Vagina (tissue), 2 donors: ENCODE results near the gene NFYC. TPM values are rescaled to one million over a fixed set of nuclear protein-coding genes. Genes with fewer than 3 reads are reported as not detected.

Experiments used
- DNase-seq, 2 donors: peaks; one replicate each; pipeline ENCODE4 v3.0.0-alpha.2; 2017; ENCODE audit errors: extremely low spot score in 2 of 2
- H3K27ac ChIP-seq: fragments of 200-600 bp; sonication (generic); one replicate; pipeline ENCODE4 v1.5.1; 2019
- H3K27me3 ChIP-seq: fragments of 200-600 bp; sonication (generic); one replicate; pipeline ENCODE4 v1.5.1; 2019
- H3K36me3 ChIP-seq, 2 donors: fragments of 200-600 bp; sonication (generic); one replicate each; pipeline ENCODE4 v1.5.1; 2017 to 2019
- H3K4me1 ChIP-seq: fragments of 200-600 bp; sonication (generic); one replicate; pipeline ENCODE4 v1.5.1; 2019
- H3K4me3 ChIP-seq, 2 donors: fragments of 200-600 bp; sonication (generic); 1 replicate in 1 of 2; 2 replicates in 1 of 2; pipeline ENCODE4 v1.5.1; 2016 to 2019
- H3K9me3 ChIP-seq: fragments of 200-600 bp; sonication (generic); one replicate; pipeline ENCODE4 v1.5.1; 2019
- POLR2A ChIP-seq, 2 donors: fragments of 450-650 bp; IDR thresholded peaks; one replicate each; pipeline ENCODE4 v1.6.1; 2017; ENCODE audit warnings: antibody characterized with exemption in 2 of 2, mild to moderate bottlenecking in 2 of 2, moderate library complexity in 2 of 2
- POLR2AphosphoS5 ChIP-seq, 2 donors: sonication (generic); formaldehyde crosslinking; IDR thresholded peaks; one replicate each; pipeline ENCODE4 v1.9.0; 2017; ENCODE audit warnings: antibody characterized with exemption in 2 of 2, mild to moderate bottlenecking in 2 of 2, low read depth in 1 of 2; ENCODE audit not compliant: insufficient read depth in 1 of 2
- intact Hi-C: fragments of 100-400 bp; cut with DNase I; formaldehyde crosslinking; loops from one replicate; pipeline ENCODE4 v1.15.1; 2023
- total RNA-seq: library from RNA; depleted of rRNA; stranded (reverse); fragments of >200 nt; gene quantifications from one replicate; pipeline ENCODE4 v1.2.3, GENCODE V29; 2016
- TF ChIP-seq, protein P1 (sequence below), 3 experiments: fragments of 450-650 bp in 2 of 3; fragments of 200-600 bp in 1 of 3; sonication (generic) in 1 of 3; IDR thresholded peaks; one replicate each; pipeline ENCODE4 v1.5.1; 2017 to 2019; ENCODE audit warnings: antibody characterized with exemption in 3 of 3, mild to moderate bottlenecking in 2 of 3, moderate library complexity in 2 of 3

Gene NFYC
- total RNA-seq, 1 donor from 2014 or later = 61.6 TPM

- Histone ChIP-seq H3K36me3 (no peaks in the 10 kb centered on the region), H3K4me1 (peaks cover 13% of the 10 kb centered on the region), H3K9me3 (no peaks in the 10 kb centered on the region), H3K27ac (no peak overlapping the region), H3K4me3 (no peak overlapping the region), H3K27me3 (no peaks in the 10 kb centered on the region)
- no peak for TF ChIP-seq POLR2A (IDR thresholded peaks at IDR 0.05)
- no peak for TF ChIP-seq POLR2AphosphoS5 (IDR thresholded peaks at IDR 0.05; ENCODE audit: insufficient read depth in 1 of 2, low read depth in 1 of 2)
- TF ChIP-seq, protein P1, sequence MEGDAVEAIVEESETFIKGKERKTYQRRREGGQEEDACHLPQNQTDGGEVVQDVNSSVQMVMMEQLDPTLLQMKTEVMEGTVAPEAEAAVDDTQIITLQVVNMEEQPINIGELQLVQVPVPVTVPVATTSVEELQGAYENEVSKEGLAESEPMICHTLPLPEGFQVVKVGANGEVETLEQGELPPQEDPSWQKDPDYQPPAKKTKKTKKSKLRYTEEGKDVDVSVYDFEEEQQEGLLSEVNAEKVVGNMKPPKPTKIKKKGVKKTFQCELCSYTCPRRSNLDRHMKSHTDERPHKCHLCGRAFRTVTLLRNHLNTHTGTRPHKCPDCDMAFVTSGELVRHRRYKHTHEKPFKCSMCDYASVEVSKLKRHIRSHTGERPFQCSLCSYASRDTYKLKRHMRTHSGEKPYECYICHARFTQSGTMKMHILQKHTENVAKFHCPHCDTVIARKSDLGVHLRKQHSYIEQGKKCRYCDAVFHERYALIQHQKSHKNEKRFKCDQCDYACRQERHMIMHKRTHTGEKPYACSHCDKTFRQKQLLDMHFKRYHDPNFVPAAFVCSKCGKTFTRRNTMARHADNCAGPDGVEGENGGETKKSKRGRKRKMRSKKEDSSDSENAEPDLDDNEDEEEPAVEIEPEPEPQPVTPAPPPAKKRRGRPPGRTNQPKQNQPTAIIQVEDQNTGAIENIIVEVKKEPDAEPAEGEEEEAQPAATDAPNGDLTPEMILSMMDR (IDR thresholded peaks at IDR 0.05) = no peak
- DNase-seq = no peak
- intact Hi-C loops = no loop called here
These were observed 29.8 kb upstream of the NFYC start for GRCh38 chr1:40661678-40662077.

GRCh38 chr1:40662151-40662550, 29.4 kb upstream of the NFYC start:
- H3K4me3 ChIP-seq = no peak overlapping the region
- H3K4me1 ChIP-seq = peaks cover 13% of the 10 kb centered on the region
- intact Hi-C loops = no loop called here
- H3K9me3 ChIP-seq = no peaks in the 10 kb centered on the region
- H3K27me3 ChIP-seq = no peaks in the 10 kb centered on the region
- H3K36me3 ChIP-seq = no peaks in the 10 kb centered on the region
- TF ChIP-seq POLR2A (IDR thresholded peaks at IDR 0.05) (no peak), POLR2AphosphoS5 (IDR thresholded peaks at IDR 0.05; ENCODE audit: insufficient read depth in 1 of 2, low read depth in 1 of 2) (no peak)
- TF ChIP-seq, protein P1 (IDR thresholded peaks at IDR 0.05) = no peak
- H3K27ac ChIP-seq = no peak overlapping the region
- DNase-seq = no peak

GRCh38 chr1:40662864-40663263, 28.6 kb upstream of the NFYC start:
- Histone ChIP-seq H3K36me3 (no peaks in the 10 kb centered on the region), H3K4me3 (no peak overlapping the region), H3K27ac (no peak overlapping the region), H3K27me3 (no peaks in the 10 kb centered on the region), H3K9me3 (no peaks in the 10 kb centered on the region), H3K4me1 (peaks cover 13% of the 10 kb centered on the region)
- intact Hi-C loops = no loop called here
- DNase-seq = no peak
- TF ChIP-seq POLR2A (IDR thresholded peaks at IDR 0.05) (no peak), POLR2AphosphoS5 (IDR thresholded peaks at IDR 0.05; ENCODE audit: insufficient read depth in 1 of 2, low read depth in 1 of 2) (no peak)
- TF ChIP-seq, protein P1 (IDR thresholded peaks at IDR 0.05) = no peak

- Histone ChIP-seq H3K9me3 (no peaks in the 10 kb centered on the region), H3K4me3 (no peak overlapping the region), H3K27ac (no peak overlapping the region), H3K27me3 (no peaks in the 10 kb centered on the region), H3K36me3 (no peaks in the 10 kb centered on the region), H3K4me1 (peaks cover 15% of the 10 kb centered on the region)
- intact Hi-C loops = no loop called here
- no peak for TF ChIP-seq POLR2AphosphoS5 (IDR thresholded peaks at IDR 0.05; ENCODE audit: insufficient read depth in 1 of 2, low read depth in 1 of 2)
- TF ChIP-seq POLR2A (IDR thresholded peaks at IDR 0.05) = no peak
- TF ChIP-seq, protein P1 (IDR thresholded peaks at IDR 0.05) = no peak
- no peak for DNase-seq
These were observed 28.0 kb upstream of the NFYC start for GRCh38 chr1:40663324-40664166.

DNA sequence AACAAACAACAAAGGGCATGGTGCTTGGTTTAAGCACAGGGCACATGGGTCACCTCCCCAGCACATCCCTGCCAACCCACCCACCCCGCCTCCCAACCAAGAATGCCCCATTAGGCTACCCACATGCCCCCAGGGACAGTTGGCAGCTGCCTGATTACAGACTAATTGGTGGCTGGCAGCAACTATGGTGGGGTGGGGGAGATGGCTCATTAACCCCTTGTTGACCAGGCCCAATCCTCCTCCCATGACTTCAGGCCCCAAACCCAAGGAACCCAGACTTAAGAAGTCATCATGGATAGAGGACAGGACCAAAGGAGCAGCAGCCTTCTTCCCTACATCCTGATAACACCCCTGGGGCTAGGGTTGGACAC, 27.4 kb upstream of the NFYC start:
- intact Hi-C loops = no loop called here
- no peaks in the 10 kb centered on the region for H3K36me3 ChIP-seq
- H3K4me3 ChIP-seq = no peak overlapping the region
- TF ChIP-seq POLR2AphosphoS5 (IDR thresholded peaks at IDR 0.05; ENCODE audit: insufficient read depth in 1 of 2, low read depth in 1 of 2) (no peak), POLR2A (IDR thresholded peaks at IDR 0.05) (no peak)
- TF ChIP-seq, protein P1 (IDR thresholded peaks at IDR 0.05) = no peak
- H3K27ac ChIP-seq = no peak overlapping the region
- no peaks in the 10 kb centered on the region for H3K27me3 ChIP-seq
- no peaks in the 10 kb centered on the region for H3K9me3 ChIP-seq
- no peak for DNase-seq
- H3K4me1 ChIP-seq = peaks cover 19% of the 10 kb centered on the region
